Fibroblast of pulmonary artery (primary cell): Measurements from ENCODE around the gene PDZRN3.

Source experiments
- DNase-seq: peaks from one replicate; pipeline ENCODE4 v3.0.0-alpha.2; 2010; ENCODE audit warnings: low read depth
- H3K4me3 ChIP-seq: replicated peaks from 2 replicates; pipeline ENCODE4 v1.5.1; 2011; ENCODE audit warnings: low read depth, mild to moderate bottlenecking, control low read depth, low read length, moderate library complexity
- CTCF ChIP-seq: IDR thresholded peaks from 2 replicates; pipeline ENCODE4 v1.5.1; 2011; ENCODE audit warnings: mild to moderate bottlenecking, control low read depth, low read length, inconsistent platforms; ENCODE audit errors: missing control alignments

PDZRN3 gene

GRCh38 chr3:73663495-73663894 is 38.8 kb upstream of the PDZRN3 start:
- DNase-seq = no peak
- TF ChIP-seq CTCF = no peak
- no peak overlapping the region for H3K4me3 ChIP-seq

- no peak for TF ChIP-seq CTCF
- no peak overlapping the region for H3K4me3 ChIP-seq
- peak; percentile 16 for DNase-seq
Observed at GRCh38 chr3:73661265-73661664, 36.5 kb upstream of the PDZRN3 start.

GRCh38 chr3:73658227-73658626 is 33.5 kb upstream of the PDZRN3 start:
- DNase-seq = no peak
- no peak for TF ChIP-seq CTCF
- no peak overlapping the region for H3K4me3 ChIP-seq

- no peak overlapping the region for H3K4me3 ChIP-seq
- TF ChIP-seq CTCF = no peak
- no peak for DNase-seq
Observed at GRCh38 chr3:73657186-73657585, 32.4 kb upstream of the PDZRN3 start.

GRCh38 chr3:73656241-73656890 is 31.6 kb upstream of the PDZRN3 start:
- H3K4me3 ChIP-seq = no peak overlapping the region
- no peak for DNase-seq
- no peak for TF ChIP-seq CTCF

- no peak for DNase-seq
- no peak for TF ChIP-seq CTCF
- no peak overlapping the region for H3K4me3 ChIP-seq
Observed at GRCh38 chr3:73655197-73655596, 30.5 kb upstream of the PDZRN3 start.

GRCh38 chr3:73653877-73654276 is 29.1 kb upstream of the PDZRN3 start:
- peak; percentile 13 for DNase-seq
- no peak overlapping the region for H3K4me3 ChIP-seq
- no peak for TF ChIP-seq CTCF
